Esophagus squamous epithelium (tissue), 5 donors: ENCODE results near the gene SLC35F3. TPM values are rescaled to one million over a fixed set of nuclear protein-coding genes. Genes with fewer than 3 reads are reported as not detected.

Experiments used
- DNase-seq: peaks from one replicate; lab custom pipeline; 2025; lab: John Stamatoyannopoulos, UW
- H3K27ac ChIP-seq, 4 donors: fragments of 200-600 bp; sonication (generic); one replicate each; pipeline ENCODE4 v1.5.1; 2016 to 2019; ENCODE audit warnings: mild to moderate bottlenecking in 1 of 4
- H3K27me3 ChIP-seq, 4 donors: fragments of 200-600 bp; sonication (generic); 1 replicate in 3 of 4; 2 replicates in 1 of 4; pipeline versions ENCODE4 v1.5.1 to v1.6.0; 2017 to 2021; ENCODE audit warnings: antibody characterized with exemption in 1 of 4
- H3K36me3 ChIP-seq, 3 donors: fragments of 200-600 bp; sonication (generic); one replicate each; pipeline ENCODE4 v1.5.1; 2016 to 2019
- H3K4me1 ChIP-seq, 3 donors: fragments of 200-600 bp; sonication (generic); one replicate each; pipeline ENCODE4 v1.5.1; 2017 to 2019
- H3K4me3 ChIP-seq, 4 donors: fragments of 200-600 bp; sonication (generic); 1 replicate in 3 of 4; 2 replicates in 1 of 4; pipeline ENCODE4 v1.5.1; 2016 to 2019; ENCODE audit warnings: mild to moderate bottlenecking in 2 of 4, moderate library complexity in 1 of 4
- H3K9me3 ChIP-seq, 3 donors: fragments of 200-600 bp; sonication (generic); one replicate each; pipeline ENCODE4 v1.5.1; 2016 to 2019
- POLR2A ChIP-seq, 4 donors: fragments of 450-650 bp; IDR thresholded peaks; one replicate each; pipeline ENCODE4 v1.6.1; 2017; ENCODE audit warnings: antibody characterized with exemption in 4 of 4, mild to moderate bottlenecking in 4 of 4, moderate library complexity in 3 of 4
- WGBS, 2 donors: methylation state at CpG; one replicate each; pipeline ENCODE4 v1.1.5; 2018; 5-methylcytosine and 5-hydroxymethylcytosine counted together
- intact Hi-C: fragments of 100-400 bp; cut with DNase I; formaldehyde crosslinking; loops from one replicate; pipeline ENCODE4 v1.15.0; 2022
- total RNA-seq, 4 donors: library from RNA; depleted of rRNA; stranded (reverse); fragments of >200 nt; gene quantifications; one replicate each; pipeline ENCODE4 v1.1.0, GENCODE V29; 2016
- TF ChIP-seq, protein P1 (sequence below), 6 experiments: fragments of 450-650 bp in 4 of 6; fragments of 200-600 bp in 2 of 6; sonication (generic) in 2 of 6; IDR thresholded peaks; one replicate each; pipeline ENCODE4 v1.5.1; 2016 to 2019; ENCODE audit warnings: antibody characterized with exemption in 6 of 6, mild to moderate bottlenecking in 4 of 6, moderate library complexity in 4 of 6
- donor health status: DM: yes; HTN: yes; CAD: no.

SLC35F3 gene
- total RNA-seq, 4 donors from 2014 or later = 0.13 to 0.99 (median 0.55) TPM

DNA sequence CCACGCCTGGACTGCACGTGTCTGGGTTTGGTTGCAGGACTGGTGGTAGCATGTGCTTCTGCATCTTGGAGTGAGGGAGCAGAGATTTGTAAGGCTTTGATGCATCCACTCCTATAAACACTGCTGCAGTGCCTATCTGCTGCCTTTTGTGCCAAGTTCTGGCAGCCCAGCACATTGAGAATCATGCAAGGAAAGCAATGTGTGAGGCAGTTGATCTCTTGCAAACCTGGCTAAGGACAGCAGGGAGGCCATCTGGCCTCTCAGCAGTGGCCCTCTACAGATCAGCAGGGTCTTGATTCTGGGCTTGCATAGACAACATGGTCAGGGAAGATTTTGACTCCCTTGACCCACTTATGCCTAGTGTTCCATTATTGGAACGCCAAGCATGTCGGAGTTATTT is 387.5 kb downstream of the SLC35F3 start:
- no peak for TF ChIP-seq POLR2A (IDR thresholded peaks at IDR 0.05)
- TF ChIP-seq, protein P1, sequence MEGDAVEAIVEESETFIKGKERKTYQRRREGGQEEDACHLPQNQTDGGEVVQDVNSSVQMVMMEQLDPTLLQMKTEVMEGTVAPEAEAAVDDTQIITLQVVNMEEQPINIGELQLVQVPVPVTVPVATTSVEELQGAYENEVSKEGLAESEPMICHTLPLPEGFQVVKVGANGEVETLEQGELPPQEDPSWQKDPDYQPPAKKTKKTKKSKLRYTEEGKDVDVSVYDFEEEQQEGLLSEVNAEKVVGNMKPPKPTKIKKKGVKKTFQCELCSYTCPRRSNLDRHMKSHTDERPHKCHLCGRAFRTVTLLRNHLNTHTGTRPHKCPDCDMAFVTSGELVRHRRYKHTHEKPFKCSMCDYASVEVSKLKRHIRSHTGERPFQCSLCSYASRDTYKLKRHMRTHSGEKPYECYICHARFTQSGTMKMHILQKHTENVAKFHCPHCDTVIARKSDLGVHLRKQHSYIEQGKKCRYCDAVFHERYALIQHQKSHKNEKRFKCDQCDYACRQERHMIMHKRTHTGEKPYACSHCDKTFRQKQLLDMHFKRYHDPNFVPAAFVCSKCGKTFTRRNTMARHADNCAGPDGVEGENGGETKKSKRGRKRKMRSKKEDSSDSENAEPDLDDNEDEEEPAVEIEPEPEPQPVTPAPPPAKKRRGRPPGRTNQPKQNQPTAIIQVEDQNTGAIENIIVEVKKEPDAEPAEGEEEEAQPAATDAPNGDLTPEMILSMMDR (IDR thresholded peaks at IDR 0.05) = no peak
- intact Hi-C loops = no loop called here
- Histone ChIP-seq H3K36me3 (no peaks in the 10 kb centered on the region), H3K4me3 (no peak overlapping the region), H3K27ac (no peak overlapping the region), H3K9me3 (peaks cover 0 to 7% (median 0%) of the 10 kb centered on the region in 3 donors), H3K27me3 (peaks cover 0 to 16% (median 0%) of the 10 kb centered on the region in 4 donors), H3K4me1 (no peaks in the 10 kb centered on the region)
- DNase-seq = no peak
- WGBS, 2 donors = 93 to 97% methylated on average over 4 of the region's 4 CpGs

DNA sequence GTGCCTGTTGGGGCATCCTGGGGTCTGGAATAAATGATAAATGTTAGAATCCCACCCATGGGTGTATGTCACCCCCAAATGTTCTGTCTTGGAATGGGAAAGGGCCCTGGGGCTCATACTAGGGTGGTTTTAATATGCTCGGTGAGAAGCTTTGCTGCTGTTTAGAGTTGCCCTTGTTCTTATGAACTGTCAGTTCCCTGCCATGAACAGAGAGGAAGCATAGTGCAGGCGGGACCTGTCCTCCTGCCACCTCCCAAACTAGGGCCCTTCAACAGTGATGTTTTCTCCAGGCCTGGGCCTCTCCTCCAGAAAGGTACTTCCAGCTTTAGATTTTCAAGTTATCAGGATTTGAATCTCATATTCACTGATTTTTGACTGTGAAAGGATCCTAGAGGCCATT is 388.1 kb downstream of the SLC35F3 start:
- intact Hi-C loops = no loop called here
- Histone ChIP-seq H3K27ac (no peak overlapping the region), H3K4me1 (no peaks in the 10 kb centered on the region), H3K9me3 (peaks cover 0 to 7% (median 0%) of the 10 kb centered on the region in 3 donors), H3K4me3 (no peak overlapping the region), H3K36me3 (no peaks in the 10 kb centered on the region), H3K27me3 (peaks cover 0 to 16% (median 0%) of the 10 kb centered on the region in 4 donors)
- DNase-seq = no peak
- WGBS, 2 donors = 87 to 92% methylated on average over 2 of the region's 2 CpGs
- TF ChIP-seq, protein P1 (IDR thresholded peaks at IDR 0.05) = no peak
- TF ChIP-seq POLR2A (IDR thresholded peaks at IDR 0.05) = no peak

DNA sequence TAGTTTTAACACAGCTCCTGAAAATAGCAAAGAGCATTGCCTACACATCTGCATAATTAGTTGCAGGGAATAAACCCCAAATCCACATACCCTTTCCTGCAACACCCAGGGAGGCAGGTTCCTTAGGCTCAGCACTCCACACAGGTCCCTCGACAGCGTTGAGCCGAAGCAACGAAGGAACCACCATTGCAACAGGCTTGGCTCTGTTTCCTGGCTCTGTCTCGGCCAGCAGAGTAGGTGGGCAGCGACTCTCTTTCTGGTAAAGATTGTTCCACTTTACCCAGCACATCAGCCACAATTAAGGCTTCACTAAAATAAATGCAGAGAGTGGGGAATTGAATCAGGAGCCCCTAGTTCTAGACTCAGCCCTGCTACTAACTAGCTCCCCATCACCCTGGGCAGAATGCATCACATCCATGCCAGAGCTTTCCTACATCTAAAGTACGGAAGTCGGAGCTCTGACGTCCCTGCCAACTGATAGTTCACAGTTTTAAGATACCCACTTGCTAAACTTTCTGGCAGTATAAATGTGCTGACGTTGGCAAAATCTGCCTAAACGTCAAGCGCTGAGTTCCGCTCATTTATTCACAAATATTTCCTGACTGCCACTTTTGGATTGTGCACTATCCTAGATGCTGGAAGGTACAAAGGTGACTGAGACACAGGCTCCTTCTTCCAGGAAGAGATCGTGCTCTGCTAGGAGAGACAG is 389.8 kb downstream of the SLC35F3 start:
- Histone ChIP-seq H3K36me3 (no peaks in the 10 kb centered on the region), H3K27me3 (peaks cover 0 to 16% (median 0%) of the 10 kb centered on the region in 4 donors), H3K9me3 (peaks cover 0 to 7% (median 0%) of the 10 kb centered on the region in 3 donors), H3K4me3 (no peak overlapping the region), H3K27ac (no peak overlapping the region), H3K4me1 (no peaks in the 10 kb centered on the region)
- DNase-seq = no peak
- 79% methylated on average over 13 of the region's 14 CpGs for WGBS, 2 donors
- TF ChIP-seq, protein P1 (IDR thresholded peaks at IDR 0.05) = no peak
- no peak for TF ChIP-seq POLR2A (IDR thresholded peaks at IDR 0.05)
- intact Hi-C loops = no loop called here

DNA sequence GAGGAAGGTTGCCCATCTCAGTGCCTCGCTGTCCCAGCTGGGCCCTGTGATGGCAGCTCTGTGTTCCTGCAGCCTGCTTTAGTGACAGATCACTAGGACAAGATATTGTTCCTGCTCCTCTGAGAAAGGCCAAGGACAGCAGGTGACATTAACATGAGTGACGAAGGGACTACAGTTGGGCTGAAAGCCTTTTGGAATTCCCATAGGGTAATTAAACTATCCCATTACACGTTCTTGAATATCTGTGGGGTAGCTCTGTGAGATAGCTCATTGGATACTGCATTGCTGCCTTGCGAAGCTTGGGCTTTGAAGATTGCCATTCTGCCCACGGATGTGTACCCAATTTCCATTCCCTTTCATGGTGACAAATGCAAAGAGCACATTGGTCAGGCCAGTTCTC is 390.6 kb downstream of the SLC35F3 start:
- Histone ChIP-seq H3K4me3 (no peak overlapping the region), H3K4me1 (no peaks in the 10 kb centered on the region), H3K9me3 (peaks cover 0 to 6% (median 0%) of the 10 kb centered on the region in 3 donors), H3K27me3 (peaks cover 0 to 16% (median 0%) of the 10 kb centered on the region in 4 donors), H3K36me3 (no peaks in the 10 kb centered on the region), H3K27ac (no peak overlapping the region)
- DNase-seq = no peak
- TF ChIP-seq, protein P1 (IDR thresholded peaks at IDR 0.05) = no peak
- TF ChIP-seq POLR2A (IDR thresholded peaks at IDR 0.05) = no peak
- WGBS, 2 donors = 66 to 79% methylated on average over 5 of the region's 5 CpGs
- intact Hi-C loops = no loop called here

DNA sequence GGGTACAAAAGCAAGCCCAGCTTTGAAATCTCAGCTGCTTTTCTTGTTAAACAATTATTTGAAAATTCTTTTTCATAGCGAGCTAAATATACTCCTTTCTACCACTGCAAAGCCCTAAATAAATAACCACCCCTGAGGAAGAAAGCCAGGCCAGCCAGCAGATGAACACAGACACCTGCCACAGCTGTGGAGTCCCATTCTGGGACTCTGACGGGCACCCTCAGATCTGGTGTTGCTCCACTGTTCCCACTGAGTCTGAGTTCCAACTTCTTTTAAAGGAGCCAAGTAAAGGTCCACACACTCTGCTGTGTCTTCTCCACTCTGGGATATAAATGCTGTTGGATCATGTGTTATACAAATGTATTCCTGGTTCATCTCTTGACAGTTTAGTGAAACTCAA is 391.1 kb downstream of the SLC35F3 start:
- no peaks in the 10 kb centered on the region for H3K4me1 ChIP-seq
- 57 to 73% methylated on average over 2 of the region's 2 CpGs for WGBS, 2 donors

More for the DNA sequence above, 391.1 kb downstream of the SLC35F3 start:
- intact Hi-C loops = no loop called here
- H3K9me3 ChIP-seq = peaks cover 0 to under 1% (median 0%) of the 10 kb centered on the region in 3 donors
- no peaks in the 10 kb centered on the region for H3K36me3 ChIP-seq
- no peak overlapping the region for H3K4me3 ChIP-seq
- no peak for TF ChIP-seq POLR2A (IDR thresholded peaks at IDR 0.05)
- TF ChIP-seq, protein P1 (IDR thresholded peaks at IDR 0.05) = no peak
- H3K27me3 ChIP-seq = peaks cover 0 to 16% (median 0%) of the 10 kb centered on the region in 4 donors
- H3K27ac ChIP-seq = no peak overlapping the region
- no peak for DNase-seq
